Stimulated activated CD4-positive, alpha-beta T cell treated with anti-CD3 and anti-CD28 coated beads, TNF-alpha, amount 100 ng/mL, for 48 hours (primary cell): Measurements from ENCODE around the gene PRKAG2.
"Not testable (repeated sequence)": the region's sequence is repeated elsewhere in the genome, so short reads cannot be mapped to it uniquely, and the experiment has no call there.

Experiments
- DNase-seq, 3 donors: peaks; one replicate each; pipeline ENCODE4 v3.0.0-alpha.2; 2020; ENCODE audit warnings: low read depth in 3 of 3

Gene PRKAG2

DNA sequence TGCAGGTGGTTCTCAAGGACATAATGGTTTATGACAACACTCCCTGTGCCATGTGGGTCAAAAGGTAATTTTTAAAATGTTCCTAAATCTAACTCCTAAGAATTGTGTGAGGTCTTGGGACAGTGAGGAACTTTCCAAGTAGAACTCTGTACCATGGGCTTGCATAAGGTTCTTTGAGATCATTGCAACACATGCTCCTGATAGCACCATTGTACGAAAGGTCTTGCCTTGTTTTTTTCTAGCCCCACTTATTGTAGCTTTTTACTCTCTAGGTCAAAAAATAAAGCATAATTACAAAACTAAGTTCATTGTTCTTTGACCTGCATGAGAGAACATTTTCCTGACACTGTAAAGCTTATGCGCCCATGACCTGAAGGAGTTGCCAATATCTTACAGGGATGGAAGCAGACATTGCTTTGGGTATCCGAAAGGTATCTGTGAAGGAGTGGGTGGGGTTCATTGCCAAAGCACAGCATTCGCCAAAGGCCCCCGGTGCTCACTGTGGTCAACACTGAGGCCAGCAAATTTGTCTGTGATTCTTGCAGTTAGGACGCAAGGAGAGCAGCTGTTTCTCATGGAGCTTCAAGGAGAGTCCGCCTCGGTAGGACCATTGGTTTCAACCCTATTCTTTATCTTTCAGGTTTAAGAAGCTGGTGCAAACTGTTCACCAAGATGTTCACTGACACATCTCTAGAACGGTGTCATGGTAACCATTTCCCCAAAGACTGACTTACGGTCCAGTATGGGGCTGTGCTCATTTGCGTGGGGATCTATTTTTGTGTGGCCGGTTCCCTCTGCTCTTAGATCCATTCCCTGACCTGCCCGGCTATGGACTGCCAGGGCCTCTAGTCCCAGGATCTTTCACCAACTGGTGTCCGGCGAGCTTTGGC lies 7.6 kb upstream of the PRKAG2 start:
- no peak for DNase-seq

DNA sequence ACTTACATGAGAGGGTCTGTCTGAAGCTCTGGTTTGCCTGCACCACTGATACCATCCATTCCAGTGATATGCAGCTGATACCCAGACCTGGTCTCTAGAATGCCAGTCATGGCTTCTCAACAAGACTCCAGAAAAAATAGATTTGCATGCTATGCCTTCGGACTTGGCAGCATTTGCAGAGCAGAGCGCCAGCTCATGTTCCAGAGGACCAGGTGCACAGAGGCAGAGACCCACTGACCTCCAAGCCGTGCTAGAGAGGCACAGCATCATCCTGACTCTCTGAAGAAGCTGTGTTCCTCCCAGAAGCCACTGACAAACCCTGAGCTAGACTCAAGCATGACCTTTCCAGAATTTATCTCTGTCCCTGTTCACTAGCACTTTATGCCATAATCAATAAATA lies 6.9 kb upstream of the PRKAG2 start:
- DNase-seq, result no peak

DNA sequence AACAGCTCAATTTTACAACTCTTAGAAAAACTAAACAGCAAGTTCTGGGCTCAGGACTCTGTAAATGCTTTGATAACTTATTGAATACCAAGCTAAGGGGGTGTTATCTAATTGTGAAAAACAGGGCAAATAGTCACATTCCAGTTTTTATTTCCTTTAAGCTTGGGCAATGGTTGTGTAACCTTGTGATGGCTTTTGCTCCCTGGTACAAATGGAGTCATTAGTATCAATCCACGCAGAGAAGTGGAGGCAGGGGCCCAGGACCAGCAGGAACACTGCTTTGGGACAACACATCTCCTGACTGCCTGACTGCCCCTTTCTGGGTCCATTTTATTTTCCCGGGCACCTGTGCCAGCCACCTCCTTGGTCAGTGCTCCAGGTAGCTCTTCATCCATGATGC lies 5.8 kb upstream of the PRKAG2 start:
- DNase-seq, result no peak

GRCh38 chr7:151880688-151881087 lies 3.8 kb upstream of the PRKAG2 start:
- no peak for DNase-seq

GRCh38 chr7:151877911-151878835 lies 1.3 kb upstream of the PRKAG2 start:
- no peak for DNase-seq

DNA sequence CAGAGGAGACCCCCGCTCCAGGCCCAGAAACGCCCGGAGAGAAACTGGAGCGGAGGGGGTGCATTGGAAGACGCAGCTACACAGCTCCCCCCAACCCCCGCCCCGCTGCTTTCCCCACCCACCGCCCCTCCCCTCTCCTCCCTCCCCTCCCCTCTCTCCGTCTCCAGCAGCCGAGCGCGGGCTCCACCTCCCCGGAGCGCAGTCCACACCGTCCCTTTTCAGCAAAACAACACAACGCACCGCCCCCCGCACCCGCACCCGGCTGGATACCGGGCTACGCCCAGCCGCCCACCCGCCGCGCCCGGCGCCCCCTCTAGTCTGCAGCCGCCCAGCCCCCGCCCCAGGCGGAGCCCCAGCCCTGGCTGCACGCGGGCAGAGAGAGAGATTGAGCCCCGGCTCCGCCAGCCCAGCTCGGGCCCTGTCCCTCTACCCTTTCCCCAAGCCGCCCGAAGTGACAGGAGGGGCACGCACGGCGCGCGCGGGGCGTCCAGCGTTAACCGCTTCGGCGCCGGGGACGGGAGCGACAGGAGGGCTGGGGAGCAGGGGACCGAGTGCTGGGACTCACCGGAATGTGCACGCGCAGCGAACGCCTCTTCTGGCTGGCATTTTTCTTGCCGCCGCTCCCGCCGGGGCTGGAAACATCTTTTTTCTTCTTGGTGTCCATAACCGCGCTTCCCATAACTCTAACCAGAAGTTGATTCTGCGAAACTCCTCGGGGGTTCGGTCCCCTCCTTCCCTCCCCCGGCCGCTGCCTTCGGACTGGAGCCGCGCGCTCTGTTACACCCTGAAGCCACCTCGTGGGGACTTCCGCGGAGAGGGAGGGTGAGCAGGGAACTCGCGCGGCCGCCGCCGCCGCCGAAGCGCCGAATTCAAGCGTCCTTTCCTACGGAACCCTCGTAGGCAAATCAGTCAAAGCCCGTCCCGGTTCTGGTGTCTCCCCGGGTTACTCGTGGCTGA lies 695 bp downstream of the PRKAG2 start:
- peak; percentile 11 to 67 (median 31) for DNase-seq

GRCh38 chr7:151874479-151874878 lies 2.4 kb downstream of the PRKAG2 start:
- DNase-seq, result not testable (repeated sequence)

- DNase-seq, result no peak
These were observed 3.4 kb downstream of the PRKAG2 start for GRCh38 chr7:151873402-151873965.

DNA sequence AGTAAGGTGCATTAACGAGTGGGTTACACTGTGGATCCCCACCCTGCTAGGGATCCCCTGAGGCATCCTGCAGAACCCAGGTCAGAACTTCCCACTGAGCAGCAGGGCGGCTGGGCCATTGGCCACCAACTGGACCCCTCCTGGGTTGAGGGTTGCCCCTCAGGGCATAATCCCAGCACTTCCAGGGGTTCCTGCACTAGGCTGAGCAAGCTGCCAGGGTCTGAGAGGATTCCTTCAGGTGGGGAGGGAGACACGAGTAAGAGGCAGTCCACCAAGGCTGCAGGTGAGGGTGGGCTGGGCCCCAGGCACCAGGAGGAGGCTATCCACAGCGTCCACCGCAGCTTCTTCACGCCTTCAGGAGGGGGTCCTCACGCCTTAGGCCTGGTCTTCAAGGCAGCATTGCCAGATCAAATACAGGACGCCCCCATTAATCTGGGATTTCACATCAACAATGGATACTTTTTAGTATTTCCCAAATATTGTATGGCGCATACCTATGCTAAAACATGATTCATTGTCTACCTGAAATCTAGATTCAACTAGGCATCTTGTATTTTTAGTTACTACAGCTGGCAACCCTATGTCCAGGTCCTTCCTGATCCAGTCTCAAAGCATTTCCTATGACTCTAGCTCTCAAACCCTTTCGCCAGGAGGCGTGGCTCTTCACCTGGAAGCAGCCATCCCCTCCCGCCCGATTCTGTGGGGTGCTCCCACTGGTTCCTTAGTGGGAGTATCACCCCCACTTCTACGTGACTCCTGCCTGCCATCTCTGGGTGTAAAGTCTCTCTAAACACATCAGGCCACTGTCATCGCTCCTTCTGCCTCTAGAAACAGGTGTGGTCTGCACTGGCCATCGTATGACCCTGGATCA lies 4.1 kb downstream of the PRKAG2 start:
- no peak for DNase-seq

DNA sequence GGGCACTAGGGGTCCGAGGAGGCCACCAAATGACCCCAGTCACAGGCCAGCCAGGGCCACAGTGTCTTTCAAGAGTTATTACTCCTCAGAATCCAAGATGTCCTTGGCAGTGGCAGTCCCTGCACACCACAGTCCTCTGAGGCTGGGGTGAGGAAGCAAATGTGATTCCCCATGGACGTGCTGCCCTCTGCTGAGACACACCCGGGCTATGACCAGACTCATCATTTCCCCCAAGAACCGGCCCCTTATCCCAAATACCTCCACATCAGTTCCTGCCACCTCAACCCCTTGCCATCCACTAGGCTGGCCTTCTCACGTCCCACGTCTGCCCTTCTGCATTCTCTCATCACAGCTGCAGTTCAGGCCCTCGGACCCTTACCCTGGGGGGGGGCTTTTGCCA lies 5.0 kb downstream of the PRKAG2 start:
- DNase-seq, result no peak

- DNase-seq, result no peak
These were observed 5.7 kb downstream of the PRKAG2 start for GRCh38 chr7:151871189-151871735.

DNA sequence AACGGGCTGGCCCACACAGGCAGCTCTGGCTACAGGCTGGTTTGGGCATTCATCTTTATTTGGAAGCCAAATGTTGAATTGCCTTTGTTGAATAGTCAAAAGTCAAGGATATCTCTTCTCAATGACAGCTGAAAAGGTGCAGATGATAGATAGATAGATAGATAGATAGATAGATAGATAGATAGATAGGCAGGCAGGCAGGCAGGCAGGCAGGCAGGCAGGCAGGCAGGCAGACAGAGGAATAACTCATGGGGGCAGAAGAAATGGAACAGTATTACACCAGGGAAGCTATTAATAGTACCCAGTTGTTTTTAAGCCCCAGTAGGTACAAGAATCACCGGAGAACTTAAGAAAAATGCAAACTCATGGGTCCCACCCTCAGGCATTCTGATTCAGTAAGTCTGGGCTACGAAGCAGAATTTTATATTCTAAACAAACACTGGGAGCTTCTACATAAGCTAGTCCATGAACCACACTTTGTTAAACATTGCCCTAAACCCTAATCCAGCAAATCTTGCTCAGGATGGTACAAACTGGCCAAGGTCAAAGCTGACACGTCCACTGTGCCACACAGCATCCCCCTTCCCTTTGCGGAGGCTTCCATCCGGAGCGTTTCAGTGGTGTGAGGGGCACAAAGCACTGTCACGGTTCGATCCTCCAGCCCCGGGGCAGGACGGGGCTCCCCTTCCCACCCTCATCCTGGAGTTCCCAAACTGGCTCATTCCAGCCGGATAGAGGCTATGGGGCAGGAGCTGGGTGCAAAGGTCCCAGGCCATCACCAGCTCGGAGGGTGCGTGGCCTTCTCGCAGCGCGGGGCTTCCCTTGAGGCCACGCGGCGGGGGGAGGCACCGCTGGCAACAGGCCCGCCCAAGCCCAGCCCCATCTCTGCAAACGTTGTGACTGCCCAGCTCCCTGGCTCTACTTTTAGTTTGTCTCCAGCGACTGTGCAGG lies 6.7 kb downstream of the PRKAG2 start:
- no peak for DNase-seq

- DNase-seq, result no peak
These were observed 7.5 kb downstream of the PRKAG2 start for GRCh38 chr7:151869455-151869854.

GRCh38 chr7:151869109-151869428 lies 7.8 kb downstream of the PRKAG2 start:
- no peak for DNase-seq

- no peak for DNase-seq
These were observed 8.4 kb downstream of the PRKAG2 start for GRCh38 chr7:151868396-151869108.

GRCh38 chr7:151867912-151868311 lies 9.0 kb downstream of the PRKAG2 start:
- DNase-seq, result no peak

DNA sequence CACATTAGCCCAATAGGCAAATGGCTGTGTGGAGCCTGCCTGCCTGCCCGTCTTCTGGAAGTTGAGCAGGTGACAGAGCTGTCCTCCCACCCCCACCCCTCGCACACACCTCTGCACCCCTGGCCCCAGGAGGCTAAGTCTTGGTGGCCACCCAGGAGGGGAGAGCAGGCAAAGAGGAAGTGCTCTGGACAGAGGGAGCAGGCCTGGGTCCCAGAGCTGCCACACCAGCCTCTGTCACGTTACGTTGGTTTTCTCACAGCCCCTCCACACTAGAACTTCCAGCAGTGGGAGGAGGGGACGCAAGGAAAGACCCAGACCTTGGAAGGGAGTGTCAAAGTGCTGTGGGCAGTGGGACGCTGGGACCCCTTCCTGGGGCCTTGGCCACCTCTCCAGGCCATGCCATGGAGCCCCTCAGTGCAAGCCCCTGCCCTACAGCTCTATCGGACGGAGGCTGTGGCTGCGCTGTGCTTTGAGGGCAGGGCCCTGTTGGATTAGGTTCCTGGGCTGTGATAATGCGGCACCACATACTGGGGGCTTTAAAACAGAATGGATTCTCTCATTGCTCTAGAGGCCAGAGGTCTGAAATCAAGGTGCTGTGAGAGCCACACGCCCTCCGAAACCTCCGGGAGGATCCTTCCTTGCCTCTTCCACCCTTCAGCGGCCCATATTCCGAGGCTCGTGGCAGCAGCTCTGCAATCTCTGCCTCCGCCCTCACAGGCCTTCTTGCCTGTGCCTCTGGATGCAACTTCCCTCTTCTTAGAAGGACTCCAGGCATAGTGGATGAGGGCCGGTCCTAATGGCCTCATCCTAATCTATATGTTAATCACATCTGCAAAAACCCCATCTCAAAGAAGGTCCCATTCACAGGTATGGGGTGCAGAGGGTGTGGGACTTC lies 9.9 kb downstream of the PRKAG2 start:
- DNase-seq, result no peak
